ENCODE measurements around the gene HEG1.

Gene HEG1

GRCh38 chr3:124920718-124921117 is 135.1 kb downstream of the HEG1 start:
- Histone ChIP-seq H3K4me3 (ENCODE audit: low read depth in 1 of 2, low read length in 2 of 2) (no peak overlapping the region), H3K9me3 (ENCODE audit: control insufficient read depth in 1 of 2, low read length in 2 of 2) (no peaks in the 10 kb centered on the region), H3K36me3 (ENCODE audit: control insufficient read depth in 1 of 2, insufficient read depth in 2 of 2, low read length in 2 of 2) (peaks cover 31 to 79% of the 10 kb centered on the region in 2 donors), H3K27me3 (ENCODE audit: control insufficient read depth in 1 of 2, insufficient read depth in 2 of 2, low read length in 2 of 2) (no peaks in the 10 kb centered on the region), H3K27ac (ENCODE audit: low read depth, low read length) (no peak overlapping the region), H3K4me1 (ENCODE audit: control insufficient read depth in 1 of 2, insufficient read depth in 2 of 2, low read length in 2 of 2) (no peaks in the 10 kb centered on the region), H3K9ac (ENCODE audit: low read depth in 1 of 2, low read length in 2 of 2) (no peak overlapping the region)

GRCh38 chr3:124919756-124920155 is 136.0 kb downstream of the HEG1 start:
- H3K9me3 ChIP-seq (ENCODE audit: control insufficient read depth in 1 of 2, low read length in 2 of 2) = no peaks in the 10 kb centered on the region
- H3K4me3 ChIP-seq (ENCODE audit: low read depth in 1 of 2, low read length in 2 of 2) = no peak overlapping the region
- H3K27me3 ChIP-seq (ENCODE audit: control insufficient read depth in 1 of 2, insufficient read depth in 2 of 2, low read length in 2 of 2) = no peaks in the 10 kb centered on the region
- no peaks in the 10 kb centered on the region for H3K4me1 ChIP-seq (ENCODE audit: control insufficient read depth in 1 of 2, insufficient read depth in 2 of 2, low read length in 2 of 2)
- H3K9ac ChIP-seq (ENCODE audit: low read depth in 1 of 2, low read length in 2 of 2) = no peak overlapping the region
- H3K27ac ChIP-seq (ENCODE audit: low read depth, low read length) = no peak overlapping the region
- H3K36me3 ChIP-seq (ENCODE audit: control insufficient read depth in 1 of 2, insufficient read depth in 2 of 2, low read length in 2 of 2) = peaks cover 38 to 88% of the 10 kb centered on the region in 2 donors

- no peaks in the 10 kb centered on the region for H3K27me3 ChIP-seq (ENCODE audit: control insufficient read depth in 1 of 2, insufficient read depth in 2 of 2, low read length in 2 of 2)
- no peak overlapping the region for H3K9ac ChIP-seq (ENCODE audit: low read depth in 1 of 2, low read length in 2 of 2)
- no peak overlapping the region for H3K27ac ChIP-seq (ENCODE audit: low read depth, low read length)
- no peaks in the 10 kb centered on the region for H3K9me3 ChIP-seq (ENCODE audit: control insufficient read depth in 1 of 2, low read length in 2 of 2)
- no peaks in the 10 kb centered on the region for H3K4me1 ChIP-seq (ENCODE audit: control insufficient read depth in 1 of 2, insufficient read depth in 2 of 2, low read length in 2 of 2)
- H3K36me3 ChIP-seq (ENCODE audit: control insufficient read depth in 1 of 2, insufficient read depth in 2 of 2, low read length in 2 of 2) = peaks cover 32 to 87% of the 10 kb centered on the region in 2 donors
- H3K4me3 ChIP-seq (ENCODE audit: low read depth in 1 of 2, low read length in 2 of 2) = no peak overlapping the region
These were observed 137.3 kb downstream of the HEG1 start for GRCh38 chr3:124918524-124918923.

GRCh38 chr3:124916837-124917409 is 138.9 kb downstream of the HEG1 start:
- no peak overlapping the region for H3K4me3 ChIP-seq (ENCODE audit: low read depth in 1 of 2, low read length in 2 of 2)
- no peak overlapping the region for H3K9ac ChIP-seq (ENCODE audit: low read depth in 1 of 2, low read length in 2 of 2)
- no peaks in the 10 kb centered on the region for H3K9me3 ChIP-seq (ENCODE audit: control insufficient read depth in 1 of 2, low read length in 2 of 2)
- H3K27ac ChIP-seq (ENCODE audit: low read depth, low read length) = no peak overlapping the region
- H3K27me3 ChIP-seq (ENCODE audit: control insufficient read depth in 1 of 2, insufficient read depth in 2 of 2, low read length in 2 of 2) = no peaks in the 10 kb centered on the region
- peaks cover 44 to 86% of the 10 kb centered on the region in 2 donors for H3K36me3 ChIP-seq (ENCODE audit: control insufficient read depth in 1 of 2, insufficient read depth in 2 of 2, low read length in 2 of 2)
- H3K4me1 ChIP-seq (ENCODE audit: control insufficient read depth in 1 of 2, insufficient read depth in 2 of 2, low read length in 2 of 2) = no peaks in the 10 kb centered on the region

All from duodenal mucosa (tissue), 2 donors.